H1 (cell line): ENCODE measurements around the gene PLEKHM3. TPM values are rescaled to one million over a fixed set of nuclear protein-coding genes. Genes with fewer than 3 reads are reported as not detected.

Source experiments
- CTCF ChIA-PET: fragments of 300-600 bp; sonication (Branson Sonifier 250); formaldehyde crosslinking; loops from one replicate; lab custom pipeline; 2021; ENCODE audit not compliant: partially characterized antibody; lab: Charles Lee
- POLR2A ChIA-PET: fragments of 300-600 bp; sonication (Branson Sonifier 250); formaldehyde crosslinking; loops from one replicate; lab custom pipeline; 2021; ENCODE audit warnings: inconsistent platforms; ENCODE audit not compliant: partially characterized antibody; lab: Charles Lee
- DNase-seq, 2 experiments: peaks; one replicate each; pipeline versions ENCODE4 v3.0.0 to v3.0.0-alpha.2; 2010 to 2022; ENCODE audit warnings: low spot score in 2 of 2, low read depth in 1 of 2, mixed read lengths in 1 of 2
- FAIRE-seq: peaks from 2 replicates; lab custom pipeline; 2011; peaks lifted over from hg19 to GRCh38; lab: Jason Lieb, UNC
- H2AFZ ChIP-seq: 2 replicates; pipeline ENCODE4 v1.8.1; 2012; ENCODE audit warnings: low read length, inconsistent platforms
- H2AK5ac ChIP-seq: 2 replicates; pipeline ENCODE4 v1.6.1; 2013; ENCODE audit warnings: low read depth, low read length
- H2BK120ac ChIP-seq: replicated peaks from 2 replicates; pipeline ENCODE3; 2013; ENCODE audit warnings: low read depth, low read length, inconsistent platforms
- H2BK12ac ChIP-seq: 2 replicates; pipeline ENCODE4 v1.6.1; 2013; ENCODE audit warnings: low read depth, low read length
- H2BK15ac ChIP-seq: 2 replicates; pipeline ENCODE4 v1.6.1; 2013; ENCODE audit warnings: low read length
- H2BK20ac ChIP-seq: 2 replicates; pipeline ENCODE4 v1.6.1; 2013; ENCODE audit warnings: low read length
- H2BK5ac ChIP-seq: 2 replicates; pipeline ENCODE4 v1.6.1; 2013; ENCODE audit warnings: low read depth, low read length
- H3K14ac ChIP-seq: 2 replicates; pipeline ENCODE4 v1.6.1; 2013; ENCODE audit warnings: inconsistent platforms; ENCODE audit not compliant: insufficient read length
- H3K18ac ChIP-seq: 2 replicates; pipeline ENCODE4 v1.6.1; 2013; ENCODE audit warnings: low read length; ENCODE audit errors: extremely low read depth
- H3K23ac ChIP-seq: 2 replicates; pipeline ENCODE4 v1.6.1; 2013; ENCODE audit warnings: inconsistent platforms; ENCODE audit not compliant: insufficient read length
- H3K23me2 ChIP-seq: 2 replicates; pipeline ENCODE4 v1.6.1; 2013; ENCODE audit warnings: low read depth, low read length
- H3K27ac ChIP-seq: 2 replicates; pipeline ENCODE4 v1.6.1; 2011; ENCODE audit warnings: low read depth, low read length, inconsistent platforms
- H3K27me3 ChIP-seq, 4 experiments: replicated peaks in 1 of 4; 1 replicate in 1 of 4; 2 replicates in 3 of 4; pipeline versions ENCODE4 v1.6.1 to v1.8.1; 2011 to 2013; ENCODE audit warnings: low read length in 3 of 4, mild to moderate bottlenecking in 3 of 4, inconsistent platforms in 2 of 4, mixed read lengths in 2 of 4, moderate library complexity in 1 of 4; ENCODE audit not compliant: control insufficient read depth in 3 of 4, insufficient read depth in 3 of 4; ENCODE audit errors: extremely low read depth in 1 of 4
- H3K36me3 ChIP-seq, 4 experiments: 2 replicates each; pipeline versions ENCODE4 v1.6.1 to v1.8.1; 2011 to 2013; ENCODE audit warnings: mild to moderate bottlenecking in 4 of 4, low read length in 3 of 4, moderate library complexity in 2 of 4, control low read depth in 1 of 4, inconsistent platforms in 1 of 4; ENCODE audit not compliant: insufficient read depth in 4 of 4, control insufficient read depth in 2 of 4
- H3K4ac ChIP-seq: replicated peaks from 2 replicates; pipeline ENCODE3; 2013; ENCODE audit warnings: low read length, low read depth, mixed read lengths, inconsistent platforms; ENCODE audit not compliant: insufficient read length
- H3K4me1 ChIP-seq, 4 experiments: replicated peaks in 1 of 4; 1 replicate in 1 of 4; 2 replicates in 3 of 4; pipeline versions ENCODE4 v1.6.1 to v1.8.1; 2011 to 2013; ENCODE audit warnings: low read length in 3 of 4, inconsistent platforms in 2 of 4, mixed read lengths in 1 of 4; ENCODE audit not compliant: insufficient read depth in 4 of 4, control insufficient read depth in 3 of 4
- H3K4me2 ChIP-seq, 2 experiments: 2 replicates each; pipeline versions ENCODE4 v1.6.1 to v1.8.1; 2011 to 2013; ENCODE audit warnings: low read depth in 2 of 2, low read length in 2 of 2, control low read depth in 1 of 2, inconsistent platforms in 1 of 2, mild to moderate bottlenecking in 1 of 2; ENCODE audit not compliant: insufficient read depth in 1 of 2
- H3K4me3 ChIP-seq, 4 experiments: fragments of 200-600, 300-600 bp in 1 of 4; sonication (generic), shearing (Covaris generic), sonication (Bioruptor Twin) in 1 of 4; 2 replicates each; pipeline versions ENCODE4 v1.5.1 to v1.8.1; 2011 to 2016; ENCODE audit warnings: low read length in 4 of 4, low read depth in 3 of 4, control low read depth in 2 of 4, inconsistent platforms in 2 of 4, mild to moderate bottlenecking in 2 of 4, mixed read lengths in 1 of 4, moderate library complexity in 1 of 4; ENCODE audit not compliant: insufficient read depth in 2 of 4; ENCODE audit errors: extremely low read depth in 1 of 4
- H3K56ac ChIP-seq: replicated peaks from 2 replicates; pipeline ENCODE3; 2013; ENCODE audit warnings: low read depth, mild to moderate bottlenecking, mixed read lengths, low read length, inconsistent platforms; ENCODE audit not compliant: insufficient read length
- H3K79me1 ChIP-seq: 2 replicates; pipeline ENCODE4 v1.6.1; 2013; ENCODE audit warnings: low read depth, low read length, control low read depth
- H3K79me2 ChIP-seq, 2 experiments: 2 replicates each; pipeline versions ENCODE4 v1.6.1 to v1.8.1; 2012 to 2013; ENCODE audit warnings: low read length in 2 of 2, mild to moderate bottlenecking in 2 of 2, inconsistent platforms in 1 of 2; ENCODE audit not compliant: insufficient read depth in 2 of 2, control insufficient read depth in 1 of 2
- H3K9ac ChIP-seq, 4 experiments: replicated peaks in 1 of 4; 1 replicate in 1 of 4; 2 replicates in 3 of 4; pipeline versions ENCODE4 v1.6.1 to v1.8.1; 2011 to 2013; ENCODE audit warnings: low read depth in 3 of 4, low read length in 3 of 4, control low read depth in 2 of 4, mild to moderate bottlenecking in 2 of 4, moderate library complexity in 2 of 4, inconsistent platforms in 1 of 4; ENCODE audit errors: extremely low read depth in 1 of 4
- H3K9me3 ChIP-seq, 2 experiments: 2 replicates each; pipeline versions ENCODE4 v1.6.1 to v1.8.1; 2012 to 2013; ENCODE audit warnings: mild to moderate bottlenecking in 2 of 2, moderate library complexity in 2 of 2, control low read depth in 1 of 2, inconsistent platforms in 1 of 2, low read depth in 1 of 2, low read length in 1 of 2, mixed read lengths in 1 of 2; ENCODE audit not compliant: insufficient read depth in 2 of 2
- H4K20me1 ChIP-seq, 2 experiments: replicated peaks in 1 of 2; 2 replicates each; pipeline versions ENCODE3 to v1.8.1; 2011 to 2013; ENCODE audit warnings: inconsistent platforms in 2 of 2, low read length in 2 of 2, mild to moderate bottlenecking in 1 of 2; ENCODE audit not compliant: insufficient read depth in 2 of 2, control insufficient read depth in 1 of 2
- H4K5ac ChIP-seq: 2 replicates; pipeline ENCODE4 v1.6.1; 2013; ENCODE audit warnings: low read length, low read depth, mixed read lengths, inconsistent platforms; ENCODE audit not compliant: insufficient read length
- H4K8ac ChIP-seq: 2 replicates; pipeline ENCODE4 v1.8.0; 2013; ENCODE audit warnings: mild to moderate bottlenecking, moderate library complexity, low read length, inconsistent platforms; ENCODE audit not compliant: insufficient read depth; ENCODE audit errors: extremely low read depth
- H4K91ac ChIP-seq: replicated peaks from 2 replicates; pipeline ENCODE3; 2013; ENCODE audit warnings: low read length, mixed read lengths, inconsistent platforms; ENCODE audit not compliant: insufficient read length
- ASH2L ChIP-seq: fragments of 200-600, 300-600 bp; sonication (generic); IDR thresholded peaks from one replicate; pipeline ENCODE4 v1.7.1; 2017; ENCODE audit warnings: low read length
- ATF3 ChIP-seq: IDR thresholded peaks from 2 replicates; pipeline ENCODE4 v1.6.1; 2011; ENCODE audit warnings: low read depth, mild to moderate bottlenecking, low read length; ENCODE audit not compliant: insufficient read depth
- CHD2 ChIP-seq: IDR thresholded peaks from 2 replicates; pipeline ENCODE4 v1.6.1; 2012; ENCODE audit warnings: low read length, improper control_type of control experiment
- EZH2 ChIP-seq: fragments of 200-600 bp; sonication (generic); IDR thresholded peaks from 2 replicates; pipeline ENCODE4 v1.7.1; 2012; ENCODE audit warnings: low read depth, mild to moderate bottlenecking, moderate library complexity, low read length, inconsistent platforms; ENCODE audit not compliant: severe bottlenecking
- MAFK ChIP-seq: IDR thresholded peaks from 2 replicates; pipeline ENCODE4 v1.6.1; 2012; ENCODE audit warnings: low read depth, mild to moderate bottlenecking, improper control_type of control experiment, low read length
- POLR2A ChIP-seq, 2 experiments: IDR thresholded peaks; 1 replicate in 1 of 2; 2 replicates in 1 of 2; pipeline ENCODE4 v1.6.1; 2011; ENCODE audit warnings: low read depth in 2 of 2, low read length in 2 of 2, mild to moderate bottlenecking in 2 of 2; ENCODE audit errors: control extremely low read depth in 1 of 2
- RNF2 ChIP-seq: fragments of 200-900, 300-1000 bp; sonication (generic); IDR thresholded peaks from 2 replicates; pipeline ENCODE4 v1.7.1; 2016; ENCODE audit warnings: borderline replicate concordance, low read depth, mild to moderate bottlenecking, antibody characterized with exemption, low read length; ENCODE audit not compliant: poor library complexity, severe bottlenecking; ENCODE audit errors: missing control alignments
- SAP30 ChIP-seq: fragments of 300-600 bp; sonication (generic); IDR thresholded peaks from 2 replicates; pipeline ENCODE4 v1.7.1; 2012; ENCODE audit warnings: low read length, moderate library complexity, mild to moderate bottlenecking, inconsistent platforms; ENCODE audit not compliant: insufficient read depth, insufficient replicate concordance
- SIRT6 ChIP-seq: IDR thresholded peaks from one replicate; pipeline ENCODE4 v1.7.1; 2012; ENCODE audit warnings: low read length, inconsistent platforms
- SIX5 ChIP-seq: IDR thresholded peaks from 2 replicates; pipeline ENCODE4 v1.6.1; 2011; ENCODE audit warnings: mild to moderate bottlenecking, low read depth, low read length
- SUZ12 ChIP-seq: fragments of 200-600 bp; sonication (generic); IDR thresholded peaks from 2 replicates; pipeline ENCODE4 v1.6.1; 2012; ENCODE audit warnings: mild to moderate bottlenecking, inconsistent platforms, low read length, moderate library complexity, mixed read lengths
- TCF12 ChIP-seq: IDR thresholded peaks from 2 replicates; pipeline ENCODE4 v1.6.1; 2011; ENCODE audit warnings: low read depth, mild to moderate bottlenecking, low read length
- TEAD4 ChIP-seq: IDR thresholded peaks from 2 replicates; pipeline ENCODE4 v1.6.1; 2012; ENCODE audit warnings: low read depth, low read length, inconsistent platforms, mixed read lengths
- WGBS, 2 experiments: shearing (Covaris generic) in 1 of 2; methylation state at CpG; one replicate each; pipeline versions ENCODE4 v1.1.6 to v1.1.7; 2013 to 2015; ENCODE audit warnings: low lambda C conversion rate in 2 of 2, mixed read lengths in 2 of 2, inconsistent platforms in 1 of 2, low coverage in 1 of 2, missing lambda C conversion rate in 1 of 2; ENCODE audit not compliant: insufficient replicate concordance in 2 of 2, insufficient coverage in 1 of 2, insufficient read length in 1 of 2; ENCODE audit errors: extremely low coverage in 1 of 2, missing lambda C conversion rate in 1 of 2; 5-methylcytosine and 5-hydroxymethylcytosine counted together
- polyA plus RNA-seq, 7 experiments: library from polyadenylated mRNA; depleted of rRNA in 3 of 7; stranded (reverse) in 5 of 7; unstranded in 2 of 7; fragments of >200 nt in 5 of 7; fragments of 200-250 nt in 2 of 7; gene quantifications; 1 replicate in 5 of 7; 2 replicates in 1 of 7; 4 replicates in 1 of 7; pipeline versions ENCODE4 v1.2.1 to v1.2.3, GENCODE V29; 2011 to 2013; ENCODE audit warnings: missing spikeins in 2 of 7, mixed read lengths in 2 of 7
- total RNA-seq: library from RNA; stranded (reverse); fragmentation: NEBNext Ultra II Directional; extraction: Animal tissue kit (Norgen Biotek cat#: 25700); gene quantifications from 2 replicates; pipeline ENCODE4 v1.2.1, GENCODE V29; 2021

PLEKHM3 gene
- total and polyA plus RNA-seq, 2 of the 8 experiments (the other 6 are each of a cell fraction or from before 2014, with no cell fraction given): 2.3 to 5.8 TPM

GRCh38 chr2:207905546-207905945 lies 119.8 kb downstream of the PLEKHM3 start:
- 71% methylated on average over 1 of the region's 1 CpG; no CpG with 5 or more reads in 1 of the 2 experiments for whole genome bisulfite sequencing, 2 experiments
- Histone ChIP-seq H4K8ac (no peak overlapping the region), H2BK12ac (no peak overlapping the region), H3K9ac (no peak overlapping the region), H3K27ac (no peak overlapping the region), H3K4me3 (no peak overlapping the region), H3K23me2 (no peaks in the 10 kb centered on the region), H3K79me1 (no peaks in the 10 kb centered on the region), H2BK5ac (no peak overlapping the region), H2AFZ (no peak overlapping the region), H3K36me3 (no peaks in the 10 kb centered on the region), H3K4ac (no peak overlapping the region), H3K56ac (no peak overlapping the region), H3K79me2 (no peaks in the 10 kb centered on the region), H4K5ac (no peak overlapping the region), H2BK120ac (no peak overlapping the region), H3K14ac (no peak overlapping the region), H2AK5ac (no peak overlapping the region), H4K20me1 (no peaks in the 10 kb centered on the region), H3K9me3 (no peaks in the 10 kb centered on the region), H3K27me3 (no peaks in the 10 kb centered on the region), H2BK15ac (no peak overlapping the region), H4K91ac (no peak overlapping the region), H3K4me1 (peaks cover 0 to 7% (median 2%) of the 10 kb centered on the region in 4 experiments; a peak in 2 of 7 replicates), H3K4me2 (no peak overlapping the region), H2BK20ac (no peak overlapping the region), H3K18ac (no peak overlapping the region; the same call in 1 of the 2 replicates), H3K23ac (no peak overlapping the region)
- no peak for DNase-seq
- ChIA-PET POLR2A (interaction anchor here (2.1 kb wide), 1 partner anchor 9 kb away, joined by 10 read pairs; no protein-coding TSS in a partner anchor), CTCF (interaction anchor here (0.8 to 2.5 kb wide), 5 partner anchors 8 to 159 kb away, joined by 3 to 18 read pairs (median 4); no protein-coding TSS in a partner anchor)
- no peak for FAIRE-seq
- no peak for TF ChIP-seq SAP30
- TF ChIP-seq MAFK: no peak
- TF ChIP-seq EZH2: no peak
- TF ChIP-seq SIX5: no peak
- no peak for TF ChIP-seq TEAD4
- no peak for TF ChIP-seq POLR2A (IDR thresholded peaks at IDR 0.05; ENCODE audit: control extremely low read depth in 1 of 2, low read depth in 2 of 2, low read length in 2 of 2)
- no peak for TF ChIP-seq CHD2
- TF ChIP-seq TCF12: no peak
- no peak for TF ChIP-seq RNF2
- no peak for TF ChIP-seq ASH2L
- TF ChIP-seq ATF3: no peak
- no peak for TF ChIP-seq SIRT6
- TF ChIP-seq SUZ12: no peak
